Neural crest cell (in vitro differentiated cells): ENCODE results near the gene TPSD1. TPM values are rescaled to one million over a fixed set of nuclear protein-coding genes. Genes with fewer than 3 reads are reported as not detected.

Experiments
- DNase-seq: peaks from one replicate; pipeline ENCODE4 v3.0.0; 2021; ENCODE audit warnings: low read depth, mixed read lengths, low spot score
- H3K27ac Mint-ChIP-seq: one replicate; pipeline ENCODE4 v1.8.0; 2021; ENCODE audit warnings: mild to moderate bottlenecking, mixed read lengths; ENCODE audit not compliant: unreplicated experiment
- H3K27me3 Mint-ChIP-seq: 2 replicates; pipeline ENCODE4 v1.8.0; 2021; ENCODE audit warnings: low read depth, mild to moderate bottlenecking, mixed read lengths
- H3K36me3 Mint-ChIP-seq: 2 replicates; pipeline ENCODE4 v1.8.0; 2021; ENCODE audit warnings: low read depth, mild to moderate bottlenecking, mixed read lengths
- H3K4me1 Mint-ChIP-seq: 2 replicates; pipeline ENCODE4 v1.8.0; 2021; ENCODE audit warnings: mixed read lengths
- H3K4me3 Mint-ChIP-seq: one replicate; pipeline ENCODE4 v1.8.0; 2021; ENCODE audit warnings: mild to moderate bottlenecking, mixed read lengths
- H3K9me3 Mint-ChIP-seq: 2 replicates; pipeline ENCODE4 v1.8.0; 2021; ENCODE audit warnings: mixed read lengths
- total RNA-seq: library from RNA; stranded (reverse); gene quantifications from 2 replicates; pipeline ENCODE4 v1.2.1, GENCODE V29; 2021
- TF ChIP-seq, protein P1 (sequence below): fragments of 200-600 bp; sonication (generic); conservative IDR thresholded peaks from 2 replicates; pipeline ENCODE4 v1.5.0; 2021; ENCODE audit warnings: antibody characterized with exemption, mild to moderate bottlenecking

Gene TPSD1
- total RNA-seq, 1 donor from 2014 or later, result not detected

DNA sequence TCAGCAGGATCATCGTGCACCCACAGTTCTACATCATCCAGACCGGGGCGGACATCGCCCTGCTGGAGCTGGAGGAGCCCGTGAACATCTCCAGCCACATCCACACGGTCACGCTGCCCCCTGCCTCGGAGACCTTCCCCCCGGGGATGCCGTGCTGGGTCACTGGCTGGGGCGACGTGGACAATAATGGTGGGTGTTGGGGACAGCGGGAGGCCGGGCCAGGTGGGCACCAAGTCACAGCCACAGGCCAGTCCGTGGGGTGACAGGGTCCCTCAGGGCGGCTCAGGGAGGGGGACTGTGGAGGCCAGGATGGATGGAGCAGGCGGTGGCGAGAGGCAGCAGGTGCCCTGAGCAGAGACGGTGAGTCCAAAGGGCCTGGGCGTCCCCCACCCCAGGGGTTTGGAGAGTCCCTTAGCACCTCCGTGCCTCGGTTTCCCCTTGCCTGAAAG, 1.0 kb downstream of the TPSD1 start:
- TF ChIP-seq, protein P1, sequence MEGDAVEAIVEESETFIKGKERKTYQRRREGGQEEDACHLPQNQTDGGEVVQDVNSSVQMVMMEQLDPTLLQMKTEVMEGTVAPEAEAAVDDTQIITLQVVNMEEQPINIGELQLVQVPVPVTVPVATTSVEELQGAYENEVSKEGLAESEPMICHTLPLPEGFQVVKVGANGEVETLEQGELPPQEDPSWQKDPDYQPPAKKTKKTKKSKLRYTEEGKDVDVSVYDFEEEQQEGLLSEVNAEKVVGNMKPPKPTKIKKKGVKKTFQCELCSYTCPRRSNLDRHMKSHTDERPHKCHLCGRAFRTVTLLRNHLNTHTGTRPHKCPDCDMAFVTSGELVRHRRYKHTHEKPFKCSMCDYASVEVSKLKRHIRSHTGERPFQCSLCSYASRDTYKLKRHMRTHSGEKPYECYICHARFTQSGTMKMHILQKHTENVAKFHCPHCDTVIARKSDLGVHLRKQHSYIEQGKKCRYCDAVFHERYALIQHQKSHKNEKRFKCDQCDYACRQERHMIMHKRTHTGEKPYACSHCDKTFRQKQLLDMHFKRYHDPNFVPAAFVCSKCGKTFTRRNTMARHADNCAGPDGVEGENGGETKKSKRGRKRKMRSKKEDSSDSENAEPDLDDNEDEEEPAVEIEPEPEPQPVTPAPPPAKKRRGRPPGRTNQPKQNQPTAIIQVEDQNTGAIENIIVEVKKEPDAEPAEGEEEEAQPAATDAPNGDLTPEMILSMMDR, result no peak
- Mint-ChIP-seq H3K9me3 (no peaks in the 10 kb centered on the region), H3K4me3 (no peak overlapping the region), H3K4me1 (no peaks in the 10 kb centered on the region), H3K27ac (no peak overlapping the region), H3K36me3 (no peaks in the 10 kb centered on the region), H3K27me3 (peaks cover 12% of the 10 kb centered on the region)
- DNase-seq, result no peak

DNA sequence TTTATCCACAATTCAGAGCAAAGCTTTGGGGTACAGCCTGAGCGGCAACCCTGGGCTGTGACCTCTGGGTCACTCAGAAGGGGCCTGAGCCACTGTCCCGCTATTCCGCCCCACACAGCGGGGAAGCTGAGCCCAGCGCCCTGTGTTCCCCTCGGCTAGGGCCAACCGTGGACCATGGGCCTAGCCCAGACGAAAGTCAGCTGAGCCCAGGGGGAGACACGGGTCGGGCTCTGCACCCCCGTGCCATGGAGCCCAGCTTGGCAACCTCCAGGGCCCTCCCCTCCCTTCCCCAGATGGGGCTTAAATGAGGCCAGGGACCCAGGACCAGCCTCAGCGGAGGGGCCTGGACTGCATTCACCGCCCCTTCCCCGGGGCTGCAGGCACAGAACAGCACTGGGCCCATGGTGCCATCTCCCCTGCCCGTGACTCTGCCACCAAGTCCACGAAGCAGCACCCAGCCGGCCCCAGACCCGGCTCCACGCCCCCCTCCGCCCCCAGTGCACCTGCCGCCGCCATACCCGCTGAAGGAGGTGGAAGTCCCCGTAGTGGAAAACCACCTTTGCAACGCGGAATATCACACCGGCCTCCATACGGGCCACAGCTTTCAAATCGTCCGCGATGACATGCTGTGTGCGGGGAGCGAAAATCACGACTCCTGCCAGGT, 1.8 kb downstream of the TPSD1 start:
- no peak for DNase-seq

DNA sequence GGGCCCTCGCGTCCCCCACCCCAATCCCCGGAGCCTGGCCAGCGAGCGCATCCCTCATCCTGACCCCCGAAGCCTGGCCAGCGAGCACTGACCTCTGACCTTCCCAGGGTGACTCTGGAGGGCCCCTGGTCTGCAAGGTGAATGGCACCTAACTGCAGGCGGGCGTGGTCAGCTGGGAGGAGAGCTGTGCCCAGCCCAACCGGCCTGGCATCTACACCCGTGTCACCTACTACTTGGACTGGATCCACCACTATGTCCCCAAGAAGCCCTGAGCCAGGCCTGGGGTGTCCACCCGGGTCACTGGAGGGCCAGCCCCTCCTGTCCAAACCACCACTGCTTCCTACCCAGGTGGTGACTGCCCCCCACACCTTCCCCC, 2.3 kb downstream of the TPSD1 start:
- DNase-seq, result no peak
- Mint-ChIP-seq H3K27ac (no peak overlapping the region), H3K36me3 (no peaks in the 10 kb centered on the region), H3K27me3 (peaks cover 14% of the 10 kb centered on the region), H3K4me1 (no peaks in the 10 kb centered on the region), H3K9me3 (no peaks in the 10 kb centered on the region), H3K4me3 (no peak overlapping the region)
- TF ChIP-seq, protein P1, result no peak

More for the DNA sequence above, 1.8 kb downstream of the TPSD1 start:
- Mint-ChIP-seq H3K27me3 (peaks cover 14% of the 10 kb centered on the region), H3K4me1 (no peaks in the 10 kb centered on the region), H3K4me3 (no peak overlapping the region), H3K9me3 (no peaks in the 10 kb centered on the region), H3K27ac (no peak overlapping the region), H3K36me3 (no peaks in the 10 kb centered on the region)
- TF ChIP-seq, protein P1, result no peak

- no peak for DNase-seq
- TF ChIP-seq, protein P1, result no peak
- no peak overlapping the region for H3K27ac Mint-ChIP-seq
- H3K9me3 Mint-ChIP-seq, result no peaks in the 10 kb centered on the region
- H3K36me3 Mint-ChIP-seq, result no peaks in the 10 kb centered on the region
- no peak overlapping the region for H3K4me3 Mint-ChIP-seq
- H3K4me1 Mint-ChIP-seq, result no peaks in the 10 kb centered on the region
- peaks cover 14% of the 10 kb centered on the region for H3K27me3 Mint-ChIP-seq
Measured at GRCh38 chr16:1258906-1259759, 3.3 kb downstream of the TPSD1 start.

DNA sequence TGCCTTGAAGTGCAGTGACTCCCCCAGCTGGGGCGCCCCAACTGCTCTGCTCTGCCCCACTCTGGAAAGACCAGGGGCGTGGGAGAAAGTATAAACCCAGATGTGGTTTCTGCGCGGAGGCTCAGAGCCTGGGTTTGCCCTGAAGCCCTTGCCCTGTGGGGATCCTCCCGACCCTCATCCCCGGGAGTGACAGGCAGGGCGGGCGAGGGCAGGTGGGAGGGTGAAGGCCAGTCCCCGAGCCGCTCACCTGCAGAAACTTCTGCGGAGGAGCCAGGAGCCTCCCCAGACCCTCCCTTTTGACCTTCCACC, 3.8 kb downstream of the TPSD1 start:
- peaks cover 3% of the 10 kb centered on the region for H3K9me3 Mint-ChIP-seq
- H3K4me1 Mint-ChIP-seq, result no peaks in the 10 kb centered on the region
- no peaks in the 10 kb centered on the region for H3K36me3 Mint-ChIP-seq
- peaks cover 14% of the 10 kb centered on the region for H3K27me3 Mint-ChIP-seq
- TF ChIP-seq, protein P1, result no peak
- DNase-seq, result no peak
- H3K27ac Mint-ChIP-seq, result no peak overlapping the region
- no peak overlapping the region for H3K4me3 Mint-ChIP-seq
